ENCODE data around the gene FANK1.

The FANK1 gene

GRCh38 chr10:126012485-126012884 is 116.1 kb downstream of the FANK1 start:
- Histone ChIP-seq H3K27me3 (ENCODE audit: insufficient read depth, poor library complexity, severe bottlenecking) (no peaks in the 10 kb centered on the region), H3K4me3 (replicated peaks; ENCODE audit: insufficient read depth, low read length) (no peak overlapping the region), H3K27ac (replicated peaks) (no peak overlapping the region)
- TF ChIP-seq GABPA (IDR thresholded peaks at IDR 0.05; ENCODE audit: low read depth) = no peak
- no peak for TF ChIP-seq CTCF (IDR thresholded peaks at IDR 0.05; ENCODE audit: insufficient read depth, low read length)
- TF ChIP-seq POLR2AphosphoS5 (IDR thresholded peaks at IDR 0.05; ENCODE audit: low read depth) = no peak
- TF ChIP-seq REST (IDR thresholded peaks at IDR 0.05; ENCODE audit: insufficient replicate concordance, low read depth) = no peak
- TF ChIP-seq SPI1 (IDR thresholded peaks at IDR 0.05; ENCODE audit: borderline replicate concordance, low read depth) = no peak
- DNase-seq (ENCODE audit: low read depth in 1 of 2, low spot score in 1 of 2) = no peak

- Histone ChIP-seq H3K27ac (replicated peaks) (no peak overlapping the region), H3K4me3 (replicated peaks; ENCODE audit: insufficient read depth, low read length) (no peak overlapping the region), H3K27me3 (ENCODE audit: insufficient read depth, poor library complexity, severe bottlenecking) (no peaks in the 10 kb centered on the region)
- no peak for DNase-seq (ENCODE audit: low read depth in 1 of 2, low spot score in 1 of 2)
- TF ChIP-seq REST (IDR thresholded peaks at IDR 0.05; ENCODE audit: insufficient replicate concordance, low read depth) (no peak), CTCF (IDR thresholded peaks at IDR 0.05; ENCODE audit: insufficient read depth, low read length) (no peak), SPI1 (IDR thresholded peaks at IDR 0.05; ENCODE audit: borderline replicate concordance, low read depth) (no peak), POLR2AphosphoS5 (IDR thresholded peaks at IDR 0.05; ENCODE audit: low read depth) (no peak), GABPA (IDR thresholded peaks at IDR 0.05; ENCODE audit: low read depth) (no peak)
Measured at GRCh38 chr10:126013489-126014281, 117.3 kb downstream of the FANK1 start.

- Histone ChIP-seq H3K4me3 (replicated peaks; ENCODE audit: insufficient read depth, low read length) (no peak overlapping the region), H3K27ac (replicated peaks) (no peak overlapping the region), H3K27me3 (ENCODE audit: insufficient read depth, poor library complexity, severe bottlenecking) (no peaks in the 10 kb centered on the region)
- no peak for DNase-seq (ENCODE audit: low read depth in 1 of 2, low spot score in 1 of 2)
- no peak for TF ChIP-seq GABPA (IDR thresholded peaks at IDR 0.05; ENCODE audit: low read depth)
- no peak for TF ChIP-seq SPI1 (IDR thresholded peaks at IDR 0.05; ENCODE audit: borderline replicate concordance, low read depth)
- TF ChIP-seq CTCF (IDR thresholded peaks at IDR 0.05; ENCODE audit: insufficient read depth, low read length) = no peak
- no peak for TF ChIP-seq POLR2AphosphoS5 (IDR thresholded peaks at IDR 0.05; ENCODE audit: low read depth)
- no peak for TF ChIP-seq REST (IDR thresholded peaks at IDR 0.05; ENCODE audit: insufficient replicate concordance, low read depth)
Measured at GRCh38 chr10:126014309-126014708, 117.9 kb downstream of the FANK1 start.

Data from HL-60 (cell line).